Activated CD8-positive, alpha-beta memory T cell treated with anti-CD3 and anti-CD28 coated beads, Interleukin-2, amount 10 ng/mL, durations not matched to agents 7 days and 5 days (primary cell): ENCODE data around the gene OR52I1. TPM values are rescaled to one million over a fixed set of nuclear protein-coding genes. Genes with fewer than 3 reads are reported as not detected.

Experiments used
- ATAC-seq: fragments of 150-1000 bp; cut with Tn5 transposase; one replicate; pipeline ENCODE4 v1.10.0; 2021; ENCODE audit warnings: moderate library complexity
- CTCF ChIA-PET: fragments of 350-600 bp; sonication (Branson Sonifier 250); formaldehyde crosslinking; loops from one replicate; lab custom pipeline; 2021; ENCODE audit warnings: antibody characterized with exemption; lab: Charles Lee
- DNase-seq: peaks from one replicate; pipeline ENCODE4 v3.0.0-alpha.2; 2020
- H3K27ac Mint-ChIP-seq: one replicate; pipeline ENCODE4 v1.8.0; 2021; ENCODE audit warnings: mild to moderate bottlenecking, mixed read lengths
- H3K27me3 Mint-ChIP-seq: one replicate; pipeline ENCODE4 v1.8.0; 2021; ENCODE audit warnings: mixed read lengths
- H3K36me3 Mint-ChIP-seq: one replicate; pipeline ENCODE4 v1.8.0; 2021; ENCODE audit warnings: mild to moderate bottlenecking, mixed read lengths
- H3K4me1 Mint-ChIP-seq: one replicate; pipeline ENCODE4 v1.8.0; 2021; ENCODE audit warnings: mixed read lengths
- H3K4me3 Mint-ChIP-seq: one replicate; pipeline ENCODE4 v1.8.0; 2021; ENCODE audit warnings: mild to moderate bottlenecking, moderate library complexity, mixed read lengths
- H3K9me3 Mint-ChIP-seq: one replicate; pipeline ENCODE4 v1.8.0; 2022; ENCODE audit warnings: low read depth, mixed read lengths
- total RNA-seq, 2 experiments: library from RNA; stranded (reverse); gene quantifications; one replicate each; pipeline ENCODE4 v1.2.3, GENCODE V29; 2021

The OR52I1 gene
- total RNA-seq, 2 experiments from 2014 or later, result not detected

GRCh38 chr11:4636962-4637661 is 43.3 kb downstream of the OR52I1 start, which contains the start of gene OR51D1:
OR51D1 (plus strand) TSS chr11:4637477; CDS start chr11:4639791, 2,314 bp downstream.
- no peaks in the 10 kb centered on the region for H3K4me1 Mint-ChIP-seq
- CTCF ChIA-PET, result interaction anchor here (0.8 to 3.6 kb wide), 18 partner anchors 9 to 450 kb away, joined by 3 to 17 read pairs (median 4); no protein-coding TSS in a partner anchor
- no peaks in the 10 kb centered on the region for H3K36me3 Mint-ChIP-seq
- H3K9me3 Mint-ChIP-seq, result no peaks in the 10 kb centered on the region
- H3K4me3 Mint-ChIP-seq, result no peak within 1 kb of the TSS
- peaks cover 8% of the 10 kb centered on the region for H3K27me3 Mint-ChIP-seq
- no peak within 1 kb of the TSS for H3K27ac Mint-ChIP-seq
- DNase-seq, result peak; percentile 76
- peak; percentile 96 for ATAC-seq

GRCh38 chr11:4637662-4638047 is 43.8 kb downstream of the OR52I1 start:
- Mint-ChIP-seq H3K9me3 (no peaks in the 10 kb centered on the region), H3K4me1 (no peaks in the 10 kb centered on the region), H3K36me3 (no peaks in the 10 kb centered on the region), H3K4me3 (no peak overlapping the region), H3K27me3 (peaks cover 5% of the 10 kb centered on the region), H3K27ac (no peak overlapping the region)
- no peak for ATAC-seq
- CTCF ChIA-PET, result interaction anchor here (1.0 to 3.6 kb wide), 11 partner anchors 8 to 450 kb away, joined by 3 to 17 read pairs (median 5); no protein-coding TSS in a partner anchor
- no peak for DNase-seq

GRCh38 chr11:4639931-4640330 is 46.1 kb downstream of the OR52I1 start:
- Mint-ChIP-seq H3K27ac (no peak overlapping the region), H3K36me3 (no peaks in the 10 kb centered on the region)
- CTCF ChIA-PET, result no interaction called here

GRCh38 chr11:4641501-4641900 is 47.7 kb downstream of the OR52I1 start:
- Mint-ChIP-seq H3K4me1 (no peaks in the 10 kb centered on the region), H3K9me3 (no peaks in the 10 kb centered on the region), H3K27ac (no peak overlapping the region), H3K27me3 (peaks cover 8% of the 10 kb centered on the region), H3K4me3 (no peak overlapping the region), H3K36me3 (no peaks in the 10 kb centered on the region)
- CTCF ChIA-PET, result no interaction called here
- ATAC-seq, result no peak
- no peak for DNase-seq

More at GRCh38 chr11:4639931-4640330, 46.1 kb downstream of the OR52I1 start:
- Mint-ChIP-seq H3K4me3 (no peak overlapping the region), H3K27me3 (peaks cover 6% of the 10 kb centered on the region), H3K9me3 (no peaks in the 10 kb centered on the region), H3K4me1 (no peaks in the 10 kb centered on the region)
- DNase-seq, result no peak
- ATAC-seq, result no peak

- Mint-ChIP-seq H3K4me3 (no peak overlapping the region), H3K36me3 (no peaks in the 10 kb centered on the region), H3K27me3 (peaks cover 8% of the 10 kb centered on the region), H3K4me1 (no peaks in the 10 kb centered on the region), H3K9me3 (no peaks in the 10 kb centered on the region), H3K27ac (no peak overlapping the region)
- CTCF ChIA-PET, result no interaction called here
- ATAC-seq (no peak), DNase-seq (no peak)
These were observed 48.2 kb downstream of the OR52I1 start for GRCh38 chr11:4642043-4642442.

GRCh38 chr11:4643076-4643475 is 49.2 kb downstream of the OR52I1 start:
- no peaks in the 10 kb centered on the region for H3K4me1 Mint-ChIP-seq
- H3K27me3 Mint-ChIP-seq, result peaks cover 8% of the 10 kb centered on the region
- no peak for DNase-seq
- H3K27ac Mint-ChIP-seq, result no peak overlapping the region
- H3K36me3 Mint-ChIP-seq, result no peaks in the 10 kb centered on the region
- no peak overlapping the region for H3K4me3 Mint-ChIP-seq
- ATAC-seq, result no peak
- CTCF ChIA-PET, result no interaction called here
- H3K9me3 Mint-ChIP-seq, result no peaks in the 10 kb centered on the region

- DNase-seq (no peak), ATAC-seq (no peak)
- Mint-ChIP-seq H3K27me3 (peaks cover 8% of the 10 kb centered on the region), H3K27ac (no peak within 1 kb of the TSS), H3K9me3 (no peaks in the 10 kb centered on the region), H3K36me3 (no peaks in the 10 kb centered on the region), H3K4me3 (no peak within 1 kb of the TSS), H3K4me1 (no peaks in the 10 kb centered on the region)
- CTCF ChIA-PET, result no interaction called here
These were observed 49.8 kb downstream of the OR52I1 start, which contains the start of gene OR51E1 for GRCh38 chr11:4643682-4644081. OR51E1 (plus strand) TSS chr11:4643982; CDS start chr11:4652527, 8,545 bp downstream.

- no peak for DNase-seq
- CTCF ChIA-PET, result no interaction called here
- no peak overlapping the region for H3K4me3 Mint-ChIP-seq
- H3K9me3 Mint-ChIP-seq, result no peaks in the 10 kb centered on the region
- H3K27me3 Mint-ChIP-seq, result peaks cover 8% of the 10 kb centered on the region
- H3K4me1 Mint-ChIP-seq, result no peaks in the 10 kb centered on the region
- H3K27ac Mint-ChIP-seq, result no peak overlapping the region
- no peaks in the 10 kb centered on the region for H3K36me3 Mint-ChIP-seq
- no peak for ATAC-seq
These were observed 50.4 kb downstream of the OR52I1 start for GRCh38 chr11:4644233-4644632.

Other genes with a start within 250 kb of the OR52I1 start
- gene OR52B4, start 225.7 kb upstream of the OR52I1 start, total RNA-seq, result not detected
- gene TRIM21, start 200.3 kb upstream of the OR52I1 start, total RNA-seq, result 10 to 100 TPM; 56.0 to 68.7 TPM
- gene OR52K2, start 144.7 kb upstream of the OR52I1 start, total RNA-seq, result not detected
- not detected for gene OR52K1, start 111.4 kb upstream of the OR52I1 start, total RNA-seq
- not detected for gene OR52M1, start 48.8 kb upstream of the OR52I1 start, total RNA-seq
- not detected for gene OR52I2, start 12.3 kb upstream of the OR52I1 start, total RNA-seq
- gene TRIM68, start 14.2 kb downstream of the OR52I1 start, total RNA-seq, result 10 to 100 TPM; 14.9 to 15.9 TPM
- gene OR51D1, start 43.4 kb downstream of the OR52I1 start, total RNA-seq, result not detected
- gene OR51E1, start 49.9 kb downstream of the OR52I1 start, total RNA-seq, result not detected
- gene OR51E2, start 103.8 kb downstream of the OR52I1 start, total RNA-seq, result not detected
- not detected for gene MMP26, start 110.7 kb downstream of the OR52I1 start, total RNA-seq
- gene OR51F1, start 175.9 kb downstream of the OR52I1 start, total RNA-seq, result not detected
- gene OR52R1, start 210.3 kb downstream of the OR52I1 start, total RNA-seq, result not detected
- not detected for gene OR51F2, start 227.3 kb downstream of the OR52I1 start, total RNA-seq